Uterus (tissue), 4 donors: Measurements from ENCODE around the gene ZNF282. TPM values are rescaled to one million over a fixed set of nuclear protein-coding genes. Genes with fewer than 3 reads are reported as not detected.

Source experiments
- DNase-seq, 2 donors: peaks; one replicate each; pipeline ENCODE4 v3.0.0-alpha.2; 2019 to 2020
- H3K27ac ChIP-seq, 2 donors: fragments of 200-600 bp; sonication (generic); 1 replicate in 1 of 2; 2 replicates in 1 of 2; pipeline ENCODE4 v1.5.1; 2016 to 2018
- H3K27me3 ChIP-seq, 2 donors: fragments of 200-600 bp; sonication (generic); one replicate each; pipeline ENCODE4 v1.5.1; 2018 to 2019; ENCODE audit warnings: control low read depth in 1 of 2
- H3K36me3 ChIP-seq, 2 donors: fragments of 200-600 bp; sonication (generic); one replicate each; pipeline ENCODE4 v1.5.1; 2019; ENCODE audit warnings: control low read depth in 1 of 2
- H3K4me1 ChIP-seq, 2 donors: fragments of 200-600 bp; sonication (generic); one replicate each; pipeline ENCODE4 v1.5.1; 2018 to 2019; ENCODE audit warnings: control low read depth in 1 of 2
- H3K4me3 ChIP-seq, 2 donors: fragments of 200-600 bp; sonication (generic); 1 replicate in 1 of 2; 2 replicates in 1 of 2; pipeline ENCODE4 v1.5.1; 2018 to 2019; ENCODE audit warnings: mild to moderate bottlenecking in 1 of 2
- H3K9me3 ChIP-seq, 2 donors: fragments of 200-600 bp; sonication (generic); one replicate each; pipeline ENCODE4 v1.5.1; 2019; ENCODE audit warnings: control low read depth in 1 of 2
- CTCF ChIP-seq, 4 experiments: fragments of 200-600 bp in 2 of 4; fragments of 450-650 bp in 2 of 4; sonication (generic) in 2 of 4; IDR thresholded peaks; one replicate each; pipeline ENCODE4 v1.5.1; 2016 to 2019; ENCODE audit warnings: antibody characterized with exemption in 4 of 4, mild to moderate bottlenecking in 2 of 4, moderate library complexity in 1 of 4
- POLR2A ChIP-seq, 2 donors: fragments of 450-650 bp; IDR thresholded peaks; one replicate each; pipeline ENCODE4 v1.6.1; 2016; ENCODE audit warnings: antibody characterized with exemption in 2 of 2, mild to moderate bottlenecking in 1 of 2, moderate library complexity in 1 of 2
- intact Hi-C: fragments of 100-400 bp; cut with DNase I; formaldehyde crosslinking; loops from one replicate; pipeline ENCODE4 v1.15.1; 2023; ENCODE audit warnings: low total_unique reads
- total RNA-seq, 4 donors: library from RNA; depleted of rRNA in 3 of 4; stranded (reverse); fragments of >200 nt in 3 of 4; gene quantifications; one replicate each; pipeline versions ENCODE4 v1.1.0 to v1.2.4, GENCODE V29; 2014 to 2023
- donor health status: DM: yes; HTN: yes; CAD: no.

Gene ZNF282
- total RNA-seq, 4 donors from 2014 or later: 3.2 to 36.4 (median 24.1) TPM

GRCh38 chr7:149254181-149254858 is 59.0 kb downstream of the ZNF282 start:
- no peak for DNase-seq
- TF ChIP-seq POLR2A (IDR thresholded peaks at IDR 0.05) (no peak), CTCF (IDR thresholded peaks at IDR 0.05) (no peak)

GRCh38 chr7:149255174-149255573 is 59.8 kb downstream of the ZNF282 start:
- TF ChIP-seq POLR2A (IDR thresholded peaks at IDR 0.05): no peak
- Histone ChIP-seq H3K9me3 (no peaks in the 10 kb centered on the region), H3K4me1 (no peaks in the 10 kb centered on the region), H3K36me3 (no peaks in the 10 kb centered on the region), H3K27me3 (no peaks in the 10 kb centered on the region), H3K27ac (no peak overlapping the region), H3K4me3 (no peak overlapping the region)
- no peak for DNase-seq
- intact Hi-C loops: no loop called here

More at GRCh38 chr7:149254181-149254858, 59.0 kb downstream of the ZNF282 start:
- intact Hi-C loops: no loop called here
- no peaks in the 10 kb centered on the region for H3K27me3 ChIP-seq
- H3K4me1 ChIP-seq: no peaks in the 10 kb centered on the region
- no peak overlapping the region for H3K4me3 ChIP-seq
- no peak overlapping the region for H3K27ac ChIP-seq
- H3K9me3 ChIP-seq: no peaks in the 10 kb centered on the region
- H3K36me3 ChIP-seq: no peaks in the 10 kb centered on the region

GRCh38 chr7:149256568-149256967 is 61.2 kb downstream of the ZNF282 start:
- Histone ChIP-seq H3K27ac (no peak overlapping the region), H3K4me1 (no peaks in the 10 kb centered on the region), H3K9me3 (no peaks in the 10 kb centered on the region), H3K4me3 (no peak overlapping the region), H3K36me3 (no peaks in the 10 kb centered on the region), H3K27me3 (no peaks in the 10 kb centered on the region)
- intact Hi-C loops: no loop called here
- TF ChIP-seq POLR2A (IDR thresholded peaks at IDR 0.05): no peak
- TF ChIP-seq CTCF (IDR thresholded peaks at IDR 0.05): no peak
- DNase-seq: no peak

- no peaks in the 10 kb centered on the region for H3K9me3 ChIP-seq
- intact Hi-C loops: no loop called here
Observed at GRCh38 chr7:149257146-149257545, 61.8 kb downstream of the ZNF282 start.

GRCh38 chr7:149261316-149261828 is 66.0 kb downstream of the ZNF282 start:
- H3K27ac ChIP-seq: peak overlapping the region; percentile 89 to 96
- H3K36me3 ChIP-seq: no peaks in the 10 kb centered on the region
- no peaks in the 10 kb centered on the region for H3K4me1 ChIP-seq
- no peaks in the 10 kb centered on the region for H3K9me3 ChIP-seq
- intact Hi-C loops: no loop called here
- no peak for DNase-seq
- H3K27me3 ChIP-seq: no peaks in the 10 kb centered on the region
- peak overlapping the region; percentile 46 to 65 for H3K4me3 ChIP-seq
- no peak for TF ChIP-seq CTCF (IDR thresholded peaks at IDR 0.05)
- TF ChIP-seq POLR2A (IDR thresholded peaks at IDR 0.05): no peak

More at GRCh38 chr7:149257146-149257545, 61.8 kb downstream of the ZNF282 start:
- Histone ChIP-seq H3K27me3 (no peaks in the 10 kb centered on the region), H3K4me3 (no peak overlapping the region), H3K36me3 (no peaks in the 10 kb centered on the region), H3K27ac (no peak overlapping the region), H3K4me1 (no peaks in the 10 kb centered on the region)
- TF ChIP-seq POLR2A (IDR thresholded peaks at IDR 0.05) (no peak), CTCF (IDR thresholded peaks at IDR 0.05) (no peak)
- no peak for DNase-seq
